ENCODE measurements around the gene POLR3GL.
"Not testable (repeated sequence)": the region's sequence is repeated elsewhere in the genome, so short reads cannot be mapped to it uniquely, and the experiment has no call there.

POLR3GL gene, protein sequence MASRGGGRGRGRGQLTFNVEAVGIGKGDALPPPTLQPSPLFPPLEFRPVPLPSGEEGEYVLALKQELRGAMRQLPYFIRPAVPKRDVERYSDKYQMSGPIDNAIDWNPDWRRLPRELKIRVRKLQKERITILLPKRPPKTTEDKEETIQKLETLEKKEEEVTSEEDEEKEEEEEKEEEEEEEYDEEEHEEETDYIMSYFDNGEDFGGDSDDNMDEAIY

DNA sequence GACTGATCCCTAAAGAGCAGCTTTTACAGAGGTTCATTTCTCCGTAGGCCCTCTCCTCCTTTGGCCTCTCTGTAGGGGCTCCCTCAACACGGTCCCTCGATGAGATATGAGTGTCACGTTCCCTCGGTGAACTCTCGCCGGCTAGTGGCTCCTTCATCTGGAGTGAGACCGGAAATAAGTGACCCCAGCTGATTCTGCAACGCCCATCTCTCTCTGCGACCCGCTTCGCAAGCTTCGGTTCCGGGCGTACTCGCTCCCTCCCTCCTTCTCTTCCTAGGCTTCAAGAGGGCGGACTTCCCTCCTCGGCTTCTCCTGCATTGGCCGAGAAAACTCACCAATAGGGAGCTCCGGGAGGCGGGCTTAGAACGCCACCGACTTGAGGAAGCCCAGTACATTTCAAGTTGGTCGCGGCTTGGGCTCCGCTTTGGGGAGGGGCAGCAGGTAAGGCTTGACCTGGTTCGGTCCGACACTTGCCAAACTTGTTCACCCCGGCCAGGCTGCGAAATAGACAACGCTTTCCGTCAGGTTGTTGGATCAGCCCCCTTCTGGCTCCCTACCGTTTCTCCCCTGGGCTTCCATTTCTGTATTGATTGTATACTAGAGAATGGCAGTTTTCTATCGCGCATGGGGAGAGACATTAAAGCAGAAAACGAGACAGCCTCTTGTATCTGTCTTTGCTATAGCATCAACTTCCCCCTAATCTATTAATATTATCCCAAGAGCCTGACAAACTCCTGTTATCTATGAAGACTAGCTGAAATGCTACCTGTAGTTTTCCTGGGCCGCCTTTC, at the start of gene POLR3GL, which contains the start of gene ANKRD34A:
Gene POLR3GL (plus strand): TSS at position 363 of the 791 bp plus-strand sequence. CDS start 10,176 bp downstream, outside the sequence.
Gene ANKRD34A (minus strand): TSS at position 248 of the 791 bp plus-strand sequence. CDS start 2,816 bp downstream, outside the sequence.
- DNase-seq (ENCODE audit: low spot score) (peak; percentile 91), FAIRE-seq (no peak)

DNA sequence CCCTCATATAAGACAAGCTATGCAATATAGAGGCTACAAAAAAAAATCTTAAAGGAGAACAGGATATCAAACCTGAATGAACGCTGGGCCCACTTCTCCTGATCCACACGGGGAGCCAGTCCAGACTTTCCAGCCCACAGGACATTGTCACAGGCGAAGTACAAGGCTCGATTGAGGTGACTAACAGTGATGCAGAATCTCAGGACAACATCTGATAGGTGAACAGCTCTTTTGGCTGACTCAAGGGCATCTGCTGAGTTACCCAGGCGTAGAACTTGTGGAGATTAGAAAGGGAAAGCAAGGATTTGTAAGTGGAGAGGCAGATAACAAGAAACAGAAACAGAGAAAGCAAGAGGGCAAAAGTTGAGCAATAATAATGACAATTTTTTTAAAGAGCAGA, 47.7 kb upstream of the POLR3GL start:
- no peak for FAIRE-seq
- no peak for DNase-seq (ENCODE audit: low spot score)

DNA sequence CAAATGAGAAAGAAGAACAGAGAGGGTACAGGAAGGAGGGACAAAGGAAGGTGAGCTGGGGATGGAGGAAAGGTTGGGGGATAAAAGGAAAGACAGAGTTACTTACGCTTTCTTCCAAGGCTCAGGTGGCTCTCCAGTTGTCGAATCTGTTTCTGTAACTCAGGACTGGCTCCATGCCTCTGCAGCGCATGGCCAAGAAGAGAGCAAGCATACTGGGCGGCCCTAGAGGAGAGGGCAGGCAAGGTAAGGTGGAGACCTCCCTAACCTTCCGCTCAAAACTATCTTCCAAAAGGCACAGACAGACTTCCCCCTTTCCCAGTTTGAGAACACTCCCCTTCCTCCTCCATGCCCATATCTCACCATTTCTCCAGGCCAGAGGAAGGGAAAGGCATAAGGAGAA, 46.9 kb upstream of the POLR3GL start:
- no peak for FAIRE-seq
- no peak for DNase-seq (ENCODE audit: low spot score)

DNA sequence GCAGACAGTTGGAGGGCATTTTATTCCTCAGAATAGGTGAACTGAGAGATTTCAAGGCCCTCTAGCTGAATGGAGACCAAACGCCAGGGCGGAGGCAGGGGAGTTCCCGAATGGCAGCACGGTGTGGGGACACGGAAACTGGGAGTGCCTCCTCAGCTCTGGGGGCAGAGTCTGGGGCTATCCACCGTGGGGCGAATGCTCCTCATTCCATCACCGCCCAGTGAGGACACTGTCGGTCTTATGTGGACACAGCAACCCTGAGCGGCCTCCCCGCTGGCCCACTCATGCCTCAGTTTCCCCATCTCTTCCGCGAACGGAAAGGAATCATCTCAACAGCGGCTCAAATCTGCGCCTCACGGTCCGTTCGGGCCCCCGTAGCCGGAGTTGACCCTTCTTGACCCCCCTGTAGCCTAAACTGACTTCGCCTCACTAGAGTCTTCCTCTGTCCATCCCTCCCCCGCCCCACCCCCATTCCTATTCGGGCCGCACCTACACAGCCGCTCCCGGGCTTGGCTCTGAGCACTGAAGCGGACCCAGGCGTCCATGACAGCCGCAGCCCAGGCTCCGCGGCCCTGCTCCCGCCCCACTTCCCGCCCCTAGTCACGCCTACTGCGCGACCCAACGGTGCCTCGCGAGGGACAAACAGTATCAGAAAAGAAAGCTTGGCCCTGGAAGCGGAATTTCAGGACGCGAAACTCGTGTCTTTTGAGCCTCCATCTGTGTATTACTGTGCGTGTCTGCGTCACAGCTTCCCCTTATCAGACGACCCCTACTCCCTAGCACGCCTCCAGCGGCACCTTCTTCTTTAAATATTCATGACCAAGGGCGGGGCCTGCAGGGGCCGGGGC, 46.1 kb upstream of the POLR3GL start, which contains the start of gene PEX11B:
Gene PEX11B (minus strand): TSS at position 574 of the 848 bp plus-strand sequence. CDS start 29 bp downstream, at position 545.
- DNase-seq (ENCODE audit: low spot score) (peak; percentile 89), FAIRE-seq (no peak)

DNA sequence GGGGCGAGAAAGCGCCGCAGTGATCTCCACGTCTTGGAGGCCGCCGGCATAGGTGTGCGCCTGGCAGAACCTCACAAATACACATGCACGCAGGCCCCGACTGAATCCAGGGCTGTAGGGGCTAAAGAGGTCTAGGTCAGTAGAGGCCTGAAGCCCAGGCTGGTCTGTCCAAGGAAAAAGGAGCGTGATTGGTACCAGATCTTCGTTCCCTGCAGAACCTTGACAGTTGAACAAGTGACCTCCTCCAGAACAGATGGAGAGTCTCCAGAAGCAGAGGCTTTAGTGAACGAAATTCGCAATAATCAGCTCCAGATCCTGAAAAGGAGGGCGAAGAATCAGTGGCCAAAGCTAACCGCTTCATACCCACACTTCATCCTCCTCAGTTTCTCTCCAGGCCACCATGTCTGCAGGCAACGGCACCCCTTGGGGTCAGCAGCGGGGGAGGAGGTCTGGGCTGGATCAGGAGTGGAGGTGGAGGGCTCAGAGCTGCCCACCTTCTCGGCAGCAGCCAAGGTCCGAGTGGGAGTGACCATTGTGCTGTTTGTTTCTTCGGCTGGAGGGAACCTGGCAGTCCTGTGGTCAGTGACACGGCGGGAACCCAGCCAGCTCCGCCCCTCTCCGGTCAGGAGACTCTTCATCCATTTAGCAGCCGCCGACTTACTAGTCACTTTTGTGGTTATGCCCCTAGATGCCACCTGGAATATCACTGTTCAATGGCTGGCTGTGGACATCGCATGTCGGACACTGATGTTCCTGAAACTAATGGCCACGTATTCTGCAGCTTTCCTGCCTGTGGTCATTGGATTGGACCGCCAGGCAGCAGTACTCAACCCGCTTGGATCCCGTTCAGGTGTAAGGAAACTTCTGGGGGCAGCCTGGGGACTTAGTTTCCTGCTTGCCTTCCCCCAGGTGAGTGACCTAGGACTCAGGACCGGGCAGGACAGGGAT, 45.2 kb upstream of the POLR3GL start:
- FAIRE-seq = no peak
- DNase-seq (ENCODE audit: low spot score) = peak; percentile 25

DNA sequence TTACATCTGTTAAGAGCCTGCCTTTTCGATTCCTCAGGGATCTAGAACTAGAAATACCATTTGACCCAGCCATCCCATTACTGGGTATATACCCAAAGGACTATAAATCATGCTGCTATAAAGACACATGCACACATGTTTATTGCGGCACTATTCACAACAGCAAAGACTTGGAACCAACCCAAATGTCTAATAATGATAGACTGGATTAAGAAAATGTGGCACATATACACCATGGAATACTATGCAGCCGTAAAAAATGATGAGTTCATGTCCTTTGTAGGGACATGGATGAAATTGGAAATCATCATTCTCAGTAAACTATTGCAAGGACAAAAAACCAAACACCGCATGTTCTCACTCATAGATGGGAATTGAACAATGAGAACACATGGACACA, 44.2 kb upstream of the POLR3GL start:
- FAIRE-seq; DNase-seq (ENCODE audit: low spot score): not testable (repeated sequence)

DNA sequence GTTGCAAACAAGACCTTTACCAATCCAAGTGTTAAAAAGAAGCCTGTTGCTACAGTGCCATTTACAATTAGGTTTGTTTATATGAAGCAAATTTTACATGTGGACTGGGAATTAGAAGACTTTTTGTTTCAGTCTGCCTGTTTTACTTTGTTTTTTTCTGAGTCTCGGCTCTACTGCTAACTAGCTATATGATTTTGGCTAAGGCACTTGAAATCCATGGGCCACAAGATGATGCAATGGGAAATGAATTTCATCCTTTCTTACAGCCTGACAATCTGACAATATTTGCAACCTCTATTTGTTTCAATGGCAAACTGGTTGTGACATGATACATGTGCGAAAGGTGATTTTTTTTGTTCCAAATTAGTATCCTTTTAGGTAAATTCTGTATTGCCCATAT, 42.2 kb upstream of the POLR3GL start:
- no peak for FAIRE-seq
- DNase-seq (ENCODE audit: low spot score) = no peak

DNA sequence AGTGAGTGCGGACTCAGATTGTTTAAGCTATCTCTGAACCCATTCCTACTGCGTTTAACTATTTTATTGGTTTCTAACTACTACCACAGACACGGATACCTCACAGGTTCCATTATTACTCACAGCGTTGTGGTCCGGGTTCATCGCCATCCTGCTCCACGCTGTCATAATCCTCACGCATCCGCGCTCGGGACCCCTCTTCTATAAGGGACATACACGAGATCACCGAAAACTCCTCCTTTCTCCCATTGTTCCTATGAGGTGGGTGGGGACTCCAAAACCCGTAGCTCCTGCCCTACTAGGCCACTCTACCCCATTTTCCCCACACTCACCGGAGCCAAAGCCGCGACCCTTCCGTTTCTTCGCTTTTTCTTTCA, 37.8 kb upstream of the POLR3GL start:
- FAIRE-seq (no peak), DNase-seq (ENCODE audit: low spot score) (no peak)

DNA sequence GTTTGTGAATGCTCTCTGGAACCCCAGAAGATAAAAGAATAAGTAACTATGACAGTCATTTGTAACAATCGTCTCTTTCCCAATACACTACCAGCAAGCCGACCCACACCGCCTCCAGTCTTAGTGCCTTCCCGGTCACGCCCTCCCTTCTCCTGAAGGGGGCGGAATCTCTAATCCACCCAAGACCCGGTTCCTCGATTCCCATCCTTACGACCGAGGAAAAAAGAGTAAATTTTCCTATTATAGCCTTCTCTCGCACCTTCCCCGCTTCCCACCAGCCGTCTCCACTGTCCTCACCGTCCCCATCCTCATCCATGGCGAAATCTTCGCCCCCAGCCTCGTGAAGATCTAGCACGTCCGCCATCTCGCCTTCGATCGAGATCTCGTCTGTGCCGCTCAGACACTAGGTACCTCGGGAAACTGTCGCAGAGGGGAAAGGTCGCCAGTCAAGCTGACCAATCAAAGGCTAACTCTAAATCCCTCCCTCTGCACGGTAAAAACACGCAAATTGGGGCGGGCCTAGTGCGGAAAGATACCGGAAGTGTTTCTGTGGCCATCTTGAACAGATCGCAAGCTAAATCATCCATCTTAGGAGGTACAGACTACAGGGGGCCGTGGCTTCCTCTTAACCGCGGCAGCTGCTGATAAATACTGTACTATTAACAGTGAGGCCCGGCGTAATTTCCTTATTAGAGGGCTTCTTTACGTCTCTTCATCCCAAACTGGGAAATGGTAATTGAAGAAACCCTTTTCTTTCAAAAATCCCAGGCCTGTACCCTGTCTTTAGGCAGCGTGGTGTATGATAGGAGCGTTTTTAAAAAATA, 37.2 kb upstream of the POLR3GL start, which contains the start of gene RBM8A:
Gene RBM8A (minus strand): TSS at position 422 of the 824 bp plus-strand sequence. CDS start 58 bp downstream, at position 364.
- DNase-seq (ENCODE audit: low spot score) = peak; percentile 93
- FAIRE-seq = peak; percentile 17

DNA sequence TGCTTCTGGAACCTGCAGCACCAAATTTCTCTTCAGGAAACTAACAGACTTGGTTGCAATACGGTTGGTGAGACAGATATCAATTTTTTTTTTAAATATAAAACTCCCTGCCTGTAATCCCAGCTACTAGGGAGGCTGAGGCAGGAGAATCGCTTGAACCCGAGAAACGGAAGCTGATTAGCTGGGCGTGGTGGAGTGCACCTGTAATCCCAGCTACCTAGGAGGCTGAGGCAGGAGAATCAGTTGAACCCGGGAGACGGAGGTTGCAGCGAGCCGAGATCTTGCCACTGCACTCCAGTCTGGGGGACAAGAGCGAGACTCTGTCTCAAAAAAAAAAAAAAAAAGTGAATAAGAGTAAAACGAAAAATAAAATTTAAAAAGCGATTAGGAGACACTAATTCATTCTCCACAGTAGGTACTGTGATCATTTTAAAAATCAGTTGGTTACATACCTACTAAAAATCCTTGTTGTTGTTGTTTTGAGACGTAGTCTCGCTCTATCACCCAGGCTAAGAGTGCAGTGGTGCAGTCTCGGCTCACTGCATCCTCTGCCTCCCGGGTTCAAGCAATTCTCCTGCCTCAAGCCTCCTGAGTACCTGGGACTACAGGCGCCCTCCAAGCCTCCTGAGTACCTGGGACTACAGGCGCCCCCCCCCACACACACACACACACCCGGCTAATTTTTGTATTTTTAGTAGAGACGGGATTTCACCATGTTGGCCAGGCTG, 36.4 kb upstream of the POLR3GL start:
- FAIRE-seq (no peak), DNase-seq (ENCODE audit: low spot score) (no peak)

DNA sequence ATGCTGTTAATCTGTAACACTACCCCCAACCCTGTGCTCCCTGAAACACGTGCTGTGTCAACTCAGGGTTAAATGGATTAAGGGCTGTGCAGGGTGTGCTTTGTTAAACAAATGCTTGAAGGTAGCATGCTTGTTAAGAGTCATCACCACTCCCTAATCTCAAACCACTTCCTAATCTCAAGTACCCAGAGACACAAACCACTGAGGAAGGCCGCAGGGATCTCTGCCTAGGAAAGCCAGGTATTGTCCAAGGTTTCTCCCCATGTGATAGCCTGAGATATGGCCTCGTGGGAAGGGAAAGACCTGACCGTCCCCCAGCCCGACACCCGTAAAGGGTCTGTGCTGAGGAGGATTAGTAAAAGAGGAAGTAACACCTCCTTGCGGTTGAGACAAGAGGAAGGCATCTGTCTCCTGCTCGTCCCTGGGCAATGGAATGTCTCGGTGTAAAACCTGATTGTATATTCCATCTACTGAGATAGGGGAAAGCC, 31.9 kb upstream of the POLR3GL start:
- DNase-seq (ENCODE audit: low spot score); FAIRE-seq: not testable (repeated sequence)

DNA sequence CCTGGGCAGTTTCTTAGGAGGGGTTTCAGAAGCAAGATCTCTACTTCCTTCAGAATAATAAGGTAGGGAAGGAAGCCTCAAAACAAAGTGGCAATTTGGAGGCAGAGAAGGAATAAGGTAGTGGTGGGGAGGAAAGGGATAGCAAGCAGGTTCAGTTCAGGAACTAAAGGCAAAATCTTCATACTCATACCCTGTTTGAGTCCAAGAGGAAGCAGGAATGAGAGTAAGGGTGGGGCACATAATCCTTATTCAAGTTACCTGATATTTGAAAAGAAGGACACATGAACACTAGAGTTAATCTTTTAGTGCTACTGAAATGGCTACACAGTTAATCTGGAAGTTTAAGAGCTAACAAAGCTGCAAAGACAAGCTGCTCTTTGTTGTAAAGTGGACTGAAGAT, 28.8 kb upstream of the POLR3GL start:
- no peak for FAIRE-seq
- DNase-seq (ENCODE audit: low spot score) = no peak

DNA sequence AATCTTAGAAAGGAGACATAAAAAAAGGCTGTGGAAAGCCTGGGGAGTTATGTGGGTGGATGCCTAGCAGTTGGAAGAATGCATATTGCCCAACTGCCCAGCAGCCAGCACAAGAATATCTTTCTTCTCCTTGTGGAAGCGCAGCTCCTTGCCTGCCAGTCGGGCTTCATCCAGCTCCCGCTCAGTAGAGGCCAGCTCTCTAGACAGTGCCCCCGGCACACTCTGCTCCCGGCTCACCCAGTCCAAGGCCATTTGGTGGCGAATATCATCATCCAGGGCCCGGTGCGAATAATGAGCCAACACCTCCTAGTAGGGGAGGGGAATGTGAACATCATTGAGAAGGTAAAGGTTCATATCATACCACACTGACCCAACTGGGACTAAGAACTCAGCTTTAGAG, 28.2 kb upstream of the POLR3GL start:
- FAIRE-seq (no peak), DNase-seq (ENCODE audit: low spot score) (no peak)

DNA sequence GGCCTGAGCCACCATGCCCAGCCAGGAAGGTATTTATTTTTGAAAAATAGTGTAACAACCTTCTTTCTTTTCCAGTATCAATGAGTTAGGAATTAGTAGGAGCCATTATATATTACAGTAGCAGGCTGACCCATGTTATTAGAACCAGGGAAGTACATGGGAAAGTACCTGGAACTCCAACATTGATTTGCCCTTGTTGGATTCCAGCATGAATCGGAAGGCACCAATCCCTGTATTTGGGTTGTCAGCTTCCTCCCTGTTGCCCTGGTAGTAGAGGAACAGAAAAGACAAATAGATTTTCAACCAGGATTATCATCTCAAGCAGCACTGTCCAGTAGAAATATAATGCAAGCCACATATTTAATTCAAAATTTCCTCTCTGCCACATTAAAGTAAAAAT, 27.1 kb upstream of the POLR3GL start:
- DNase-seq (ENCODE audit: low spot score) (no peak), FAIRE-seq (no peak)

DNA sequence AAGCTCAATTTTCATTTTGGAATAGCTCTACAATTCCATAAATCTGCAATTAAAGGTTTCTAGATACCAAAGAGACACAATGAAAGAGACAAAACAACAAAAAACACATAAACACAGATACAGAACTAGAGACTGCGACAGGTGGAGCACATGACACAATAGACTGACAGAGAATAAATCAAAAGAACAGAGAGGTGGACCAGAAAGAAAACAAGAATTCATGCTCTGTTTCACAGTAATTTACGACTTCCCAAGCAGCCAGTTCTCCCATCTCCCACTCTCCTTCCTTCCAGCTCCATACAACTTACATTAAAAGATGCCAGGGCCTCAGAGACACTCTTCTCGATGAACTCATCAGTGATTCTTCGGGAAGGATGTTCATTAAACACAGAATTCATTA, 22.1 kb upstream of the POLR3GL start:
- DNase-seq (ENCODE audit: low spot score) (no peak), FAIRE-seq (no peak)

DNA sequence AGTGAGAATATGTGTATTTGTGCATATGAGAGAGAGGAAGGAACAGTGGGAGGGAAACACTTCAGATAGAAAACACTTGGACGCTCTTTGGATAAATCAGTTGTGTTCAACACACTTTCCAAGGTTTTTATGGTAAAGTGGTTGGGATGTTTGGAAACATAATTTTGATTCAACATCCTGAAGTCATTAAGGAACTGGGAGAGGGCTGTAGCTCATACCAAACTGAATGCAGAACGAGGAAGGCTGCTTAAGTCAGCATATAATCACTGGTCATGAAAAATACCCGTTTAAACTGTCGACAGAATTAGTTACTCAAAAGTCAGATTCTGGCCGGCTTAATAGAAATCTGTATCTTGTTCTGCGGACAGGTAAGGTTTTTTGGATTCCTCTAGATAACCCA, 21.6 kb upstream of the POLR3GL start:
- no peak for DNase-seq (ENCODE audit: low spot score)

DNA sequence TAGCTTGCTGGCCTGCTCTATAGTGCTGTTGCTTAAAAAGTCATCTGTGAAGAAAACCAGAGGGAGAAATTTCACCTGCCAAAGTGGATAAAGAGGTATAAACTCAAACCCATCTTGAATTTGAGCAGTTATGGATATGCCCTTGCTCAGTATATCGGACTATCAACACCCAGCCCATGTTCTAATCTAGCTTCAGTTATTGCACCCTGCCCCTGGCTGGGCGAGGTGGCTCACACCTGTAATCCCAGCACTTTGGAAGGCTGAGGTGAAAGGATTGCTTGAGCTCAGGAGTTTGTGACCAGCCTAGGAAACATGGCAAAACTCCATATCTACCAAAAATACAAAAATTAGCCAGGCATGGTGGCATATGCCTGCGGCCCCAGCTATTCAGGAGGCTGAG, 20.0 kb upstream of the POLR3GL start:
- DNase-seq (ENCODE audit: low spot score) (no peak), FAIRE-seq (no peak)

More for the DNA sequence above, 21.6 kb upstream of the POLR3GL start:
- FAIRE-seq = no peak

DNA sequence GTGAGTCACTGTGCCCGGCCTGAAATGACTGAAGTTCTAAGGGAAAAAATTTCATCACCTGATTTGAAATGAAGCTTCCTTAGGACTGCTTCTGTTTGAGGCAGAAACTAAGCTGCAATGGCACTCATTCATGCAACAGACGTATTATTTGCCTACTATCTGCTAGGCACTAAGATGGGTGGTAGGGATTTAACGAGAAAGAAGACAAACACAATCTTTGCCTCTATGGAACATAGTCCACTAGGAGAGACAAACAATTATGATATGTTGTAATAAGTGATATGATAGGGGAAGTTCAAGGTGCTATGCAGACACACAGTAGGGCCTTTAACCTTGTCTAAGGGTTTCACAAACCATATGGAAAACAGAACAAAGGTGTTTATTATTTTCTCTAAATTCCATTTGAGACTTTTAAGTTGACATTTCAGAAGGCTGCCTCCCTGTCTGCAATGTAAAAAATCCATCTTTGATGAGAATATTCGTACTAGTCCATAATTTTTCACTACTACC, 18.0 kb upstream of the POLR3GL start:
- FAIRE-seq = no peak

More for the DNA sequence above, 18.0 kb upstream of the POLR3GL start:
- DNase-seq (ENCODE audit: low spot score) = no peak

Data from urothelium cell line (cell line).